AG04449 (cell line): ENCODE results near the gene METTL13.

ENCODE experiments used
- CTCF ChIA-PET: fragments of 350-600 bp; formaldehyde crosslinking; extraction: SDS; loops from one replicate; lab custom pipeline; 2021; ENCODE audit warnings: antibody characterized with exemption; lab: Yijun Ruan, JAX
- POLR2A ChIA-PET: fragments of 400-600, 350-600 bp; formaldehyde crosslinking; extraction: SDS; loops from one replicate; lab custom pipeline; 2020; ENCODE audit warnings: antibody characterized with exemption, inconsistent platforms; lab: Yijun Ruan, JAX
- DNase-seq: peaks from one replicate; pipeline ENCODE4 v3.0.0-alpha.2; 2010; ENCODE audit warnings: low read depth, low spot score
- H3K4me3 ChIP-seq: 2 replicates; pipeline ENCODE4 v1.5.1; 2011; ENCODE audit warnings: low read depth, mild to moderate bottlenecking, control low read depth, low read length
- TF ChIP-seq, protein P1 (sequence below): IDR thresholded peaks from one replicate; pipeline ENCODE4 v1.5.1; 2011; ENCODE audit warnings: mild to moderate bottlenecking, moderate library complexity, low read length, control low read depth, inconsistent platforms; ENCODE audit not compliant: insufficient read depth; ENCODE audit errors: missing control alignments

METTL13 gene

DNA sequence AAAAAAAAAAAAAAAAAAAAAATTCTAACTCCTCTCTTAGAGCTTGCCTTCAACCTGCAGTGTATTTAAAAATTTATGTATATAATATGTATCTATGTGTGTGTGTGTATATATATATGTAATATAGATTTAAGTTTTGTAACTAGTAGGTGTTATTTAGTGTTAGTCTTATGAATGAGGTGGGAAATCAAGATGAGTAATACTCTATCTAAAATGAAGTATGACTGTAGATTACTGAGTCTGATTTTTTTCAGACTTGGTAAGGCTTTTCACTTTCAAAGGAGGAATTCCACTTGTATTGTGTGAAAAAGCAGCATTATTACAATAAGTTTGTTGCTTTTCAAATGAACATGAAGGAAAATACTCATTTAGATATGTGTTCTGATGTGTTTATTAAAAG is 54.4 kb downstream of the METTL13 start:
- TF ChIP-seq, protein P1, sequence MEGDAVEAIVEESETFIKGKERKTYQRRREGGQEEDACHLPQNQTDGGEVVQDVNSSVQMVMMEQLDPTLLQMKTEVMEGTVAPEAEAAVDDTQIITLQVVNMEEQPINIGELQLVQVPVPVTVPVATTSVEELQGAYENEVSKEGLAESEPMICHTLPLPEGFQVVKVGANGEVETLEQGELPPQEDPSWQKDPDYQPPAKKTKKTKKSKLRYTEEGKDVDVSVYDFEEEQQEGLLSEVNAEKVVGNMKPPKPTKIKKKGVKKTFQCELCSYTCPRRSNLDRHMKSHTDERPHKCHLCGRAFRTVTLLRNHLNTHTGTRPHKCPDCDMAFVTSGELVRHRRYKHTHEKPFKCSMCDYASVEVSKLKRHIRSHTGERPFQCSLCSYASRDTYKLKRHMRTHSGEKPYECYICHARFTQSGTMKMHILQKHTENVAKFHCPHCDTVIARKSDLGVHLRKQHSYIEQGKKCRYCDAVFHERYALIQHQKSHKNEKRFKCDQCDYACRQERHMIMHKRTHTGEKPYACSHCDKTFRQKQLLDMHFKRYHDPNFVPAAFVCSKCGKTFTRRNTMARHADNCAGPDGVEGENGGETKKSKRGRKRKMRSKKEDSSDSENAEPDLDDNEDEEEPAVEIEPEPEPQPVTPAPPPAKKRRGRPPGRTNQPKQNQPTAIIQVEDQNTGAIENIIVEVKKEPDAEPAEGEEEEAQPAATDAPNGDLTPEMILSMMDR: no peak
- ChIA-PET CTCF (no interaction called here), POLR2A (no interaction called here)
- no peak for DNase-seq
- H3K4me3 ChIP-seq: no peak overlapping the region

DNA sequence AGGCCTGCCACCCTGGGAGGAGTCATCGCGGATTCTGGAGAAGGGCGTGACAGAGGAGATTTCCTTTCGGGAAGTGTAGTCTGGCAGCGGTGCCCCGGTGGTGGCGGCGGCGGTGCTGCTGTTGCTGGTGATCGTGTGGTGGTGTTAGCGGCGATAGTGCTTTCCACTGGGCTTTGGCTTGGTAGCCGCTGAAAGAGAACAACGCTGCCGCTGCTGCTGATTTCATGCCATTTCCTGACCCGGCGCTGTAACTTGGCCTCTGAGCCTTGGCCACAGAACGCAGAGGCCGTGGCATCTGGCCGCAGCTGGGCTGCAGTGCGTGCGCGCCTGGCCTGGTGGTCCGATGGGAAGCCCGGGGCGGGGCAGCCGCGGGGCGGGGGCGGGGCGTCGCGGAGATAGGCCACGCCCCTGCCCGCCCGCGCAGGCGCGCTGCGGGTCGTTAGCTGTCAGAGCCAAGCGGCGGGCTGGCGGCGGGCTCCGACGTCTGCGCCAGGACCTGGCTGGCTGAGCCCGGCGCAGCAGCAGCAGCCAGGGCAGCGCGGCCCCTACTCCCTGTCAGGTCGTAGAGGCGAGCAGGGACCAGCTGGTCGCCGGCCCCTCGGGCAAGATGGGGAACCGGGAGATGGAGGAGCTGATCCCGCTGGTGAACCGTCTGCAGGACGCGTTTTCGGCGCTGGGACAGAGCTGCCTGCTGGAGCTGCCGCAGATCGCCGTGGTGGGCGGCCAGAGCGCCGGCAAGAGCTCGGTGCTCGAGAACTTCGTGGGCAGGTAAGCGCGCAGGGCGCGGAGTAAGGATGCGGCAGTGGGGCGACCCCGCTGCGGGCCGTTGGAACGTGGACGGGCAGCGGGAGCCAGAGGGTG is 59.8 kb downstream of the METTL13 start, which contains the start of gene DNM3:
Gene DNM3, plus strand, starts transcription at position 449 of the 861 bp plus-strand sequence. Its CDS starts 159 bp downstream, at position 608.
- TF ChIP-seq, protein P1: no peak
- H3K4me3 ChIP-seq: peak within 1 kb of the TSS; percentile 75
- no peak for DNase-seq
- ChIA-PET POLR2A (interaction anchor here (1.0 kb wide), 1 partner anchor 101 kb away, joined by 3 read pairs; no protein-coding TSS in a partner anchor), CTCF (interaction anchor here (1.1 to 1.3 kb wide), 2 partner anchors 17 to 39 kb away, joined by 3 to 4 read pairs; no protein-coding TSS in a partner anchor)

GRCh38 chr1:171841931-171842761 is 60.7 kb downstream of the METTL13 start:
- H3K4me3 ChIP-seq: peak overlapping the region; percentile 75
- TF ChIP-seq, protein P1: no peak
- DNase-seq: no peak
- ChIA-PET CTCF (interaction anchor here (1.1 to 1.3 kb wide), 2 partner anchors 16 to 40 kb away, joined by 3 to 4 read pairs; no protein-coding TSS in a partner anchor), POLR2A (interaction anchor here (0.5 to 1.0 kb wide), 2 partner anchors 12 to 102 kb away, joined by 3 to 5 read pairs; no protein-coding TSS in a partner anchor)

- CTCF ChIA-PET: no interaction called here
- POLR2A ChIA-PET: no interaction called here
- TF ChIP-seq, protein P1: no peak
- DNase-seq: no peak
- H3K4me3 ChIP-seq: no peak overlapping the region
Observed at GRCh38 chr1:171844381-171844780, 62.9 kb downstream of the METTL13 start.

- DNase-seq: no peak
- ChIA-PET CTCF (no interaction called here), POLR2A (no interaction called here)
- no peak overlapping the region for H3K4me3 ChIP-seq
- TF ChIP-seq, protein P1: no peak
Observed at GRCh38 chr1:171845998-171846397, 64.5 kb downstream of the METTL13 start.
